GM12878 (cell line): ENCODE measurements around the gene ABHD14A. TPM values are rescaled to one million over a fixed set of nuclear protein-coding genes. Genes with fewer than 3 reads are reported as not detected.

Source experiments
- ATAC-seq: fragments of 200-7000 bp; cut with Tn5 transposase; 3 replicates; pipeline ENCODE4 v1.9.1; 2020; ENCODE audit warnings: mild to moderate bottlenecking, moderate library complexity
- BruUV-seq: library from RNA; stranded (reverse); fragments of 400-500 nt; replicated peaks from 2 replicates; lab custom pipeline; 2021; lab: Mats Ljungman, UMichigan
- CTCF ChIA-PET: fragments of 300-600 bp; sonication (Branson Sonifier 250); formaldehyde crosslinking; extraction: SDS; loops from one replicate; lab custom pipeline; 2021; ENCODE audit warnings: inconsistent platforms; lab: Yijun Ruan, JAX
- POLR2A ChIA-PET: fragments of 350-600 bp; formaldehyde crosslinking; extraction: SDS; loops from one replicate; lab custom pipeline; 2021; ENCODE audit warnings: inconsistent platforms; lab: Charles Lee
- RAD21 ChIA-PET: fragments of 300-600 bp; sonication (Branson Sonifier 250); formaldehyde crosslinking; loops from one replicate; lab custom pipeline; 2023; ENCODE audit warnings: antibody characterized with exemption; ENCODE audit not compliant: unreplicated experiment; lab: Charles Lee
- SMC1A ChIA-PET: fragments of 300-600 bp; sonication (Branson Sonifier 250); formaldehyde crosslinking; loops from one replicate; lab custom pipeline; 2023; ENCODE audit not compliant: unreplicated experiment, uncharacterized antibody; lab: Charles Lee
- DNase-seq: peaks from one replicate; pipeline ENCODE4 v3.0.0-alpha.2; 2011; ENCODE audit warnings: low read depth, low spot score
- FAIRE-seq: peaks from 3 replicates; lab custom pipeline; 2011; peaks lifted over from hg19 to GRCh38; lab: Jason Lieb, UNC
- H2AFZ ChIP-seq: 2 replicates; pipeline ENCODE4 v1.6.0; 2011; ENCODE audit warnings: low read depth, low read length, control low read depth; ENCODE audit not compliant: control insufficient read depth
- H3K27ac ChIP-seq: 2 replicates; pipeline ENCODE4 v1.5.1; 2011; ENCODE audit warnings: control low read depth; ENCODE audit not compliant: control insufficient read depth, insufficient read depth
- H3K27me3 ChIP-seq, 2 experiments: replicated peaks in 1 of 2; 2 replicates each; pipeline versions ENCODE4 v1.6.0 to v1.6.1; 2011; ENCODE audit warnings: low read length in 1 of 2; ENCODE audit not compliant: control insufficient read depth in 2 of 2, insufficient read depth in 2 of 2
- H3K36me3 ChIP-seq, 2 experiments: 2 replicates each; pipeline ENCODE4 v1.5.1; 2011; ENCODE audit warnings: low read length in 1 of 2; ENCODE audit not compliant: control insufficient read depth in 2 of 2, insufficient read depth in 2 of 2
- H3K4me1 ChIP-seq: 2 replicates; pipeline ENCODE4 v1.6.1; 2011; ENCODE audit warnings: mild to moderate bottlenecking, low read length, moderate library complexity, mixed read lengths; ENCODE audit not compliant: control insufficient read depth, insufficient read depth
- H3K4me2 ChIP-seq: 2 replicates; pipeline ENCODE4 v1.6.0; 2011; ENCODE audit warnings: control low read depth; ENCODE audit not compliant: control insufficient read depth, insufficient read depth
- H3K4me3 ChIP-seq: fragments of 200-600 bp; sonication (generic); 2 replicates; pipeline ENCODE4 v1.5.1; 2016
- H3K79me2 ChIP-seq: 2 replicates; pipeline ENCODE4 v1.6.0; 2011; ENCODE audit warnings: low read length; ENCODE audit not compliant: control insufficient read depth, insufficient read depth
- H3K9ac ChIP-seq: 2 replicates; pipeline ENCODE4 v1.8.0; 2011; ENCODE audit warnings: low read length, control low read depth, mixed read lengths; ENCODE audit not compliant: control insufficient read depth, insufficient read depth
- H3K9me3 ChIP-seq: replicated peaks from 3 replicates; pipeline ENCODE4 v1.5.1; 2011; ENCODE audit warnings: mild to moderate bottlenecking, low read length; ENCODE audit not compliant: control insufficient read depth, insufficient read depth
- H4K20me1 ChIP-seq: 2 replicates; pipeline ENCODE4 v1.6.0; 2011; ENCODE audit not compliant: control insufficient read depth, insufficient read depth
- ASH2L ChIP-seq: fragments of 300-600, 200-600 bp; sonication (generic); IDR thresholded peaks from 2 replicates; pipeline ENCODE4 v1.6.1; 2017; ENCODE audit warnings: low read depth, mild to moderate bottlenecking, borderline replicate concordance
- CHD4 ChIP-seq: fragments of 200-600 bp; sonication (generic); IDR thresholded peaks from 2 replicates; pipeline ENCODE4 v1.6.1; 2016; ENCODE audit warnings: mild to moderate bottlenecking
- CUX1 ChIP-seq: IDR thresholded peaks from 2 replicates; pipeline ENCODE4 v1.6.1; 2012; ENCODE audit warnings: improper control_type of control experiment, low read depth, low read length; ENCODE audit not compliant: insufficient replicate concordance
- EZH2 ChIP-seq: IDR thresholded peaks from 2 replicates; pipeline ENCODE4 v1.6.1; 2012; ENCODE audit warnings: low read depth, mild to moderate bottlenecking, control low read depth, inconsistent platforms, low read length, borderline replicate concordance; ENCODE audit not compliant: control insufficient read depth
- IRF3 ChIP-seq: fragments of 450-650 bp; IDR thresholded peaks from 2 replicates; pipeline ENCODE4 v1.6.1; 2014; ENCODE audit warnings: mild to moderate bottlenecking
- IRF4 ChIP-seq: IDR thresholded peaks from 2 replicates; pipeline ENCODE4 v1.6.1; 2011; ENCODE audit warnings: low read depth, low read length
- MAX ChIP-seq: IDR thresholded peaks from 2 replicates; pipeline ENCODE4 v1.6.1; 2012; ENCODE audit warnings: low read depth, low read length, improper control_type of control experiment
- RELA ChIP-seq: fragments of 450-650 bp; IDR thresholded peaks from 2 replicates; pipeline ENCODE4 v1.8.0; 2014; ENCODE audit warnings: borderline replicate concordance; ENCODE audit not compliant: partially characterized antibody
- REST ChIP-seq: IDR thresholded peaks from 2 replicates; pipeline ENCODE4 v1.6.1; 2012; ENCODE audit warnings: mild to moderate bottlenecking, low read depth, low read length
- SIX5 ChIP-seq: IDR thresholded peaks from 2 replicates; pipeline ENCODE4 v1.6.1; 2011; ENCODE audit warnings: mild to moderate bottlenecking, low read depth, low read length, moderate library complexity; ENCODE audit not compliant: severe bottlenecking
- SREBF2 ChIP-seq: IDR thresholded peaks from 2 replicates; pipeline ENCODE4 v1.6.1; 2012; ENCODE audit warnings: mild to moderate bottlenecking, low read length
- TARDBP ChIP-seq: IDR thresholded peaks from 2 replicates; pipeline ENCODE4 v1.6.1; 2016; ENCODE audit warnings: borderline replicate concordance
- YBX1 ChIP-seq: fragments of 450-650 bp; IDR thresholded peaks from 2 replicates; pipeline ENCODE4 v1.6.1; 2016; ENCODE audit warnings: antibody characterized with exemption
- YY1 ChIP-seq: IDR thresholded peaks from 2 replicates; pipeline ENCODE4 v1.6.1; 2011; ENCODE audit warnings: low read depth, mild to moderate bottlenecking, low read length
- ZNF622 ChIP-seq: fragments of 450-650 bp; IDR thresholded peaks from 2 replicates; pipeline ENCODE4 v1.6.1; 2017; ENCODE audit warnings: mild to moderate bottlenecking, inconsistent platforms
- WGBS: methylation state at CpG from one replicate; pipeline ENCODE4 v1.1.6; 2016; ENCODE audit warnings: low lambda C conversion rate; ENCODE audit not compliant: insufficient replicate concordance, insufficient coverage; ENCODE audit errors: missing lambda C conversion rate; 5-methylcytosine and 5-hydroxymethylcytosine counted together
- in situ Hi-C: fragments of 300-500 bp; cut with MboI; formaldehyde crosslinking; loops from 9 replicates; pipeline ENCODE4 v1.14.3; 2018; ENCODE audit warnings: mixed read lengths
- intact Hi-C: fragments of 100-400 bp; cut with micrococcal nuclease; formaldehyde crosslinking; loops from one replicate; pipeline ENCODE4 v1.14.2; 2022; ENCODE audit not compliant: unreplicated experiment
- polyA plus RNA-seq, 11 experiments: library from polyadenylated mRNA; depleted of rRNA in 4 of 11; unstranded in 6 of 11; stranded (reverse) in 5 of 11; fragments of >200 nt; fragmentation: Nextera tagmentation in 4 of 11; fragmentation: Illumina TruSeq in 1 of 11; extraction: Ambion mirVana in 4 of 11; extraction: Trizol in 1 of 11; gene quantifications; 1 replicate in 1 of 11; 2 replicates in 10 of 11; pipeline versions ENCODE4 v1.2.1 to v1.2.3, GENCODE V29; 2011 to 2016; ENCODE audit warnings: inconsistent platforms in 2 of 11, missing spikeins in 2 of 11, low read depth in 1 of 11
- total RNA-seq, 4 experiments: library from RNA; depleted of rRNA in 3 of 4; stranded (reverse); fragments of >200 nt in 3 of 4; fragmentation: Illumina TruSeq in 1 of 4; extraction: Trizol in 1 of 4; gene quantifications; 2 replicates each; pipeline versions ENCODE4 v1.2.1 to v1.2.3, GENCODE V29; 2013 to 2021

Gene ABHD14A
- total and polyA plus RNA-seq, 10 of the 15 experiments (the other 5 are each of a cell fraction or from before 2014, with no cell fraction given) = 1.2 to 27.0 (median 7.9) TPM

- no peak overlapping the region for H3K4me3 ChIP-seq
- H3K27me3 ChIP-seq = no peaks in the 10 kb centered on the region; a peak in 2 of 4 replicates
- H3K36me3 ChIP-seq = no peaks in the 10 kb centered on the region
- no peaks in the 10 kb centered on the region for H4K20me1 ChIP-seq
- H3K27ac ChIP-seq = no peak overlapping the region
- ChIA-PET SMC1A (interaction anchor here (0.6 to 7.7 kb wide), 15 partner anchors 10 to 336 kb away, joined by 3 to 179 read pairs (median 7); partner anchors contain the start of genes DUSP7, PARP3 and RRP9), RAD21 (interaction anchor here (0.7 to 8.5 kb wide), 15 partner anchors 9 to 444 kb away, joined by 3 to 165 read pairs (median 15); partner anchors contain the start of gene DUSP7), POLR2A (interaction anchor here (1.4 to 1.5 kb wide), 2 partner anchors 54 to 59 kb away, joined by 3 to 5 read pairs; partner anchors contain the start of gene DUSP7), CTCF (interaction anchor here (0.6 to 10.6 kb wide), 20 partner anchors 11 to 336 kb away, joined by 3 to 334 read pairs (median 13); partner anchors contain the start of genes ACY1, DUSP7, PARP3 and RRP9)
- intact Hi-C loops (no loop called here), in situ Hi-C loops (loop anchor here (5.0 kb wide), 1 partner anchor 140 kb away; no protein-coding TSS in a partner anchor)
- H3K9ac ChIP-seq = no peak overlapping the region
- WGBS = 30% methylated on average over 6 of the region's 6 CpGs
- H3K4me1 ChIP-seq = peaks cover 12% of the 10 kb centered on the region
- no peak overlapping the region for H3K4me2 ChIP-seq
- no peaks in the 10 kb centered on the region for H3K9me3 ChIP-seq
- FAIRE-seq (no peak), ATAC-seq (no peak), DNase-seq (no peak)
- no peak overlapping the region for H2AFZ ChIP-seq
- no peaks in the 10 kb centered on the region for H3K79me2 ChIP-seq
- BruUV-seq = no TSS peak
- TF ChIP-seq IRF3 (no peak), CUX1 (no peak), SREBF2 (no peak), IRF4 (no peak), CHD4 (no peak), ASH2L (no peak), REST (no peak), SIX5 (no peak), ZNF622 (no peak), TARDBP (no peak), RELA (no peak), YBX1 (no peak), EZH2 (no peak), MAX (no peak), YY1 (no peak)
Observed at GRCh38 chr3:52002748-52003147, 27.9 kb downstream of the ABHD14A start.
